GM08714 (cell line): Measurements from ENCODE around the gene HPSE2.

Experiments
- H3K4me3 ChIP-seq: fragments of 200-500 bp; sonication (Bioruptor generic); 2 replicates; pipeline ENCODE4 v1.5.1; 2014; ENCODE audit warnings: mild to moderate bottlenecking, low read length, inconsistent platforms
- ZNF274 ChIP-seq: IDR thresholded peaks from 2 replicates; pipeline ENCODE4 v1.6.1; 2012; ENCODE audit warnings: mild to moderate bottlenecking, low read depth, low read length

HPSE2 gene

GRCh38 chr10:98638920-98639319, 596.7 kb downstream of the HPSE2 start:
- TF ChIP-seq ZNF274, result no peak
- H3K4me3 ChIP-seq, result no peak overlapping the region

- no peak for TF ChIP-seq ZNF274
- no peak overlapping the region for H3K4me3 ChIP-seq
These were observed 598.7 kb downstream of the HPSE2 start for GRCh38 chr10:98636921-98637329.

- TF ChIP-seq ZNF274, result no peak
- no peak overlapping the region for H3K4me3 ChIP-seq
These were observed 603.0 kb downstream of the HPSE2 start for GRCh38 chr10:98632456-98633150.

- H3K4me3 ChIP-seq, result no peak overlapping the region
- TF ChIP-seq ZNF274, result no peak
These were observed 607.4 kb downstream of the HPSE2 start for GRCh38 chr10:98628206-98628605.

- H3K4me3 ChIP-seq, result no peak overlapping the region
- TF ChIP-seq ZNF274, result no peak
These were observed 607.9 kb downstream of the HPSE2 start for GRCh38 chr10:98627711-98628110.

GRCh38 chr10:98624963-98625362, 610.7 kb downstream of the HPSE2 start:
- TF ChIP-seq ZNF274, result no peak
- no peak overlapping the region for H3K4me3 ChIP-seq

GRCh38 chr10:98623176-98623575, 612.5 kb downstream of the HPSE2 start:
- TF ChIP-seq ZNF274, result no peak

GRCh38 chr10:98621630-98622029, 614.0 kb downstream of the HPSE2 start:
- no peak for TF ChIP-seq ZNF274
- H3K4me3 ChIP-seq, result no peak overlapping the region

More at GRCh38 chr10:98623176-98623575, 612.5 kb downstream of the HPSE2 start:
- no peak overlapping the region for H3K4me3 ChIP-seq

- H3K4me3 ChIP-seq, result no peak overlapping the region
These were observed 615.1 kb downstream of the HPSE2 start for GRCh38 chr10:98620503-98620902.

GRCh38 chr10:98619446-98619845, 616.2 kb downstream of the HPSE2 start:
- H3K4me3 ChIP-seq, result no peak overlapping the region
- no peak for TF ChIP-seq ZNF274

More at GRCh38 chr10:98620503-98620902, 615.1 kb downstream of the HPSE2 start:
- TF ChIP-seq ZNF274, result no peak

- no peak for TF ChIP-seq ZNF274
- no peak overlapping the region for H3K4me3 ChIP-seq
These were observed 617.6 kb downstream of the HPSE2 start for GRCh38 chr10:98617906-98618520.

GRCh38 chr10:98613446-98613845, 622.2 kb downstream of the HPSE2 start:
- TF ChIP-seq ZNF274, result no peak
- H3K4me3 ChIP-seq, result no peak overlapping the region

GRCh38 chr10:98611436-98611835, 624.2 kb downstream of the HPSE2 start:
- H3K4me3 ChIP-seq, result no peak overlapping the region
- no peak for TF ChIP-seq ZNF274

- no peak for TF ChIP-seq ZNF274
- H3K4me3 ChIP-seq, result no peak overlapping the region
These were observed 624.8 kb downstream of the HPSE2 start for GRCh38 chr10:98610836-98611235.

- H3K4me3 ChIP-seq, result no peak overlapping the region
- TF ChIP-seq ZNF274, result no peak
These were observed 625.4 kb downstream of the HPSE2 start for GRCh38 chr10:98610301-98610700.
